ENCODE data around the gene LRRC75B.
"Not testable (repeated sequence)": the region's sequence is repeated elsewhere in the genome, so short reads cannot be mapped to it uniquely, and the experiment has no call there.

The LRRC75B gene, protein sequence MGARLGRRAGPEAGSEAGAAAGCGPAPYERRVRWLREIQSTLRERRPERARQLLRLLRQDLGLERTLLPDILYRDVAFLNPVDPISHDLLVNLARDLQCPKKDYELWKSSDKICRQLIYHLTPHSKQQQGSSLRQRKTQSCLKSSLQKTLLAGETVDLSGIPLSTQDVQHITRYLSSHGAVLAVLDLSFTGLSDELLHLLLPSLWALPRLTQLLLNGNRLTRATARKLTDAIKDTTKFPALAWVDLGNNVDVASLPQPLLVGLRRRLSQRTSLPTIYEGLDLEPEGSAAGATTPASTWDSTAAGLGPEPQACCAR

DNA sequence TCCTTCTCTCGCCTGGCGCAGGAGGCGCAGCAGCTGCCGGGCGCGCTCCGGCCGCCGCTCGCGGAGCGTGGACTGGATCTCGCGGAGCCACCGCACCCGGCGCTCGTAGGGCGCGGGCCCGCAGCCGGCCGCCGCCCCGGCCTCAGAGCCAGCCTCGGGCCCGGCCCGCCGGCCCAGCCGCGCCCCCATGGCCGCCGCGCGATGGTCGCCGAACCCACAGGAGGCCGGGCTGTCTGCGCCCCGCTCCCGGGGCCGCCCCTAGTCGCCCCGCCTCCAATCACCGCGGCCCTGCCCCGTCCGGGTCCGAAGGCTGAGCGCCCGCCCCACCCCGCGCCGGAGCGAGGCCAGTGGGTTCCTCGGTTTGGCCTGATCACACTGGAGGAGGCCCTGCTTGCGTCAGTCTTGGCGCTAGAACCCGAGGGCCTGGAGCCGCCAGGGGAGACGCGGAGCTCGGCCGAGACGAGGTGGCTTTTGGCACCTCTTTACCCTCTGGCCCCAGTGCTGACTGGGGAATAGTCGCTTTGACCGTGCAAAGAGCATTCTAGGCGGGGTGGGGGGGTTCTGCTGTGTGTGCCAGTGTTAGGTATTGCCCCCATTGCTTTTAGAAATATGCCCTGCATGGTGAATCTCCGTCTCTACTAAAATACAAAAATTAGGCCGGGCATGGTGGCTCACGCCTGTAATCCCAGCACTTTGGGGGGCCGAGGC is at the start of gene LRRC75B:
Gene LRRC75B, minus strand, starts transcription at position 223 of the 708 bp plus-strand sequence. Its CDS starts 34 bp downstream, at position 189.
- H3K27me3 ChIP-seq (ENCODE audit: control insufficient read depth in 5 of 5, insufficient read depth in 4 of 5, low read length in 5 of 5) = no peaks in the 10 kb centered on the region
- no peaks in the 10 kb centered on the region for H3K9me3 ChIP-seq (ENCODE audit: control insufficient read depth in 5 of 5, low read length in 5 of 5)
- peak within 1 kb of the TSS in 4 of 5 donors; percentile 44 to 77 (median 60) for H3K9ac ChIP-seq (ENCODE audit: low read length in 5 of 5)
- peak within 1 kb of the TSS; percentile 61 to 68 (median 66) for H3K4me3 ChIP-seq (ENCODE audit: low read depth in 1 of 5, low read length in 5 of 5)
- H3K36me3 ChIP-seq (ENCODE audit: control insufficient read depth in 5 of 5, insufficient read depth in 5 of 5, low read length in 5 of 5) = peaks cover 0 to 15% (median 10%) of the 10 kb centered on the region in 5 donors
- peaks cover 0 to 15% (median 13%) of the 10 kb centered on the region in 5 donors for H3K4me1 ChIP-seq (ENCODE audit: control insufficient read depth in 5 of 5, insufficient read depth in 5 of 5, low read length in 5 of 5)
- no peak within 1 kb of the TSS for H3K27ac ChIP-seq (ENCODE audit: low read depth, low read length)

DNA sequence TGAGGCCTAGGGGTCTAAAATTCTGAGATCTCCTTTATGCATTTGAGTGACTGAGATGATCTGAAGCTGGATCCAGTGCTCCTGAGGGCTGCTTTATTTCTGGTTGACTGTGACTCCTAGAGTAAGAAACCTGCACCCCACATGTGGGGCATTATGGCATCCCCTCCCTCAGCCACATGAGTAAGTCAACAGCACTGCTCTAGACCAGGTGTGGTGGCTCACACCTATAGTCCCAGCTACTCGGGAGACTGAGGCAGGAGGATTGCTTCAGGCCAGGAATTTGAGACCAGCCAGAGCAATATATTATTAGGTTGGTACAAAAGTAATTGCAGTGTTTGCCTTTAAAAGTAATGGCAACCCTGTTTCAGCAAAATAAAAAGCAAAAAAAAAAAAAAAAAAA is 49.4 kb upstream of the LRRC75B start:
- not testable (repeated sequence) for H3K27ac ChIP-seq (ENCODE audit: low read depth, low read length); H3K9me3 ChIP-seq (ENCODE audit: control insufficient read depth in 5 of 5, low read length in 5 of 5); H3K4me3 ChIP-seq (ENCODE audit: low read depth in 1 of 5, low read length in 5 of 5); H3K36me3 ChIP-seq (ENCODE audit: control insufficient read depth in 5 of 5, insufficient read depth in 5 of 5, low read length in 5 of 5); H3K27me3 ChIP-seq (ENCODE audit: control insufficient read depth in 5 of 5, insufficient read depth in 4 of 5, low read length in 5 of 5); H3K9ac ChIP-seq (ENCODE audit: low read length in 5 of 5); H3K4me1 ChIP-seq (ENCODE audit: control insufficient read depth in 5 of 5, insufficient read depth in 5 of 5, low read length in 5 of 5)

DNA sequence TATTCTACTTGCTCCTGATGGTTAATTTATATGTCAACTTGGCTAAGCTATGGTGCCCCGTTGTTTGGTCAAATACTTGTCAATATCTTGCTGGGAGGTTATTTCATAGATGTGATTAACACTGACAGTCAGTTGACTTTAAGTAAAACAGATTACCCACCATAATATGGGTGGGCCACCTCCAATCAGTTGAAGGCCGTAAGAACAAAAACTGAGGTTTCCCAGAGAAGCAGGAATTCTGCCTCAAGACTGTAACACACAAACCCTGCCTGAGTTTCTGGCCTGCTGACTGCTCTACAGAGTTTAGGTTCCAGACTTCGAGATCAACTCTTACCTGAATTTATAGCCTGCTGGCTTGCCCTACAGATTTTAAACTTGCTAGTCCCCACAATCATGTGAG is 43.6 kb upstream of the LRRC75B start:
- H3K4me3 ChIP-seq (ENCODE audit: low read depth in 1 of 5, low read length in 5 of 5); H3K9me3 ChIP-seq (ENCODE audit: control insufficient read depth in 5 of 5, low read length in 5 of 5); H3K27me3 ChIP-seq (ENCODE audit: control insufficient read depth in 5 of 5, insufficient read depth in 4 of 5, low read length in 5 of 5); H3K27ac ChIP-seq (ENCODE audit: low read depth, low read length); H3K36me3 ChIP-seq (ENCODE audit: control insufficient read depth in 5 of 5, insufficient read depth in 5 of 5, low read length in 5 of 5); H3K9ac ChIP-seq (ENCODE audit: low read length in 5 of 5): not testable (repeated sequence)
- peaks cover 0 to 19% (median 0%) of the 10 kb centered on the region in 5 donors for H3K4me1 ChIP-seq (ENCODE audit: control insufficient read depth in 5 of 5, insufficient read depth in 5 of 5, low read length in 5 of 5)

GRCh38 chr22:24634776-24635389 is 42.0 kb upstream of the LRRC75B start:
- not testable (repeated sequence) for H3K4me3 ChIP-seq (ENCODE audit: low read depth in 1 of 5, low read length in 5 of 5); H3K27ac ChIP-seq (ENCODE audit: low read depth, low read length); H3K9ac ChIP-seq (ENCODE audit: low read length in 5 of 5); H3K27me3 ChIP-seq (ENCODE audit: control insufficient read depth in 5 of 5, insufficient read depth in 4 of 5, low read length in 5 of 5); H3K9me3 ChIP-seq (ENCODE audit: control insufficient read depth in 5 of 5, low read length in 5 of 5); H3K36me3 ChIP-seq (ENCODE audit: control insufficient read depth in 5 of 5, insufficient read depth in 5 of 5, low read length in 5 of 5)
- peaks cover 0 to 21% (median 0%) of the 10 kb centered on the region in 5 donors for H3K4me1 ChIP-seq (ENCODE audit: control insufficient read depth in 5 of 5, insufficient read depth in 5 of 5, low read length in 5 of 5)

GRCh38 chr22:24633231-24634023 is 40.6 kb upstream of the LRRC75B start:
- not testable (repeated sequence) for H3K27me3 ChIP-seq (ENCODE audit: control insufficient read depth in 5 of 5, insufficient read depth in 4 of 5, low read length in 5 of 5); H3K9me3 ChIP-seq (ENCODE audit: control insufficient read depth in 5 of 5, low read length in 5 of 5); H3K4me3 ChIP-seq (ENCODE audit: low read depth in 1 of 5, low read length in 5 of 5); H3K36me3 ChIP-seq (ENCODE audit: control insufficient read depth in 5 of 5, insufficient read depth in 5 of 5, low read length in 5 of 5); H3K9ac ChIP-seq (ENCODE audit: low read length in 5 of 5); H3K27ac ChIP-seq (ENCODE audit: low read depth, low read length)
- H3K4me1 ChIP-seq (ENCODE audit: control insufficient read depth in 5 of 5, insufficient read depth in 5 of 5, low read length in 5 of 5) = peaks cover 0 to 21% (median 0%) of the 10 kb centered on the region in 5 donors

DNA sequence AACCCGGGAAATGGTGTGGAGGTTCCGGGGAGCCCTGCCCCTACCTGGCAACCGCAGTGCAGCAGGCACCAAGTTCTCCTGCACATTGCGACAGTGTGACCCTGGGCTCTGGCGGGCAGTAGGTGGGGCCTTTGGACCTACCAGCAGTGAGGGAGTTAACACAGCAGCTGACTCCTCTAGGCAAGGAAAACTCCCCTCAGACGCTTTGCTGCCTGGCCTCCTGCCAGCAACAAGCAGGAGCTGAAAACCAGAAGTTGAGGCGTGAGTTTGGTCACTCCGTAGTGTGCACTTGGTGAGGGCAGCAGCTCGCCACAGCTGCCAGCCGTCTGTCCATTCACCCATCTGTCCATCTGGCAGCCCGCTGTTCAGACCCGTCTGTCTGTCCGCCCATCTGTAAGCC is 39.8 kb upstream of the LRRC75B start:
- not testable (repeated sequence) for H3K36me3 ChIP-seq (ENCODE audit: control insufficient read depth in 5 of 5, insufficient read depth in 5 of 5, low read length in 5 of 5); H3K4me3 ChIP-seq (ENCODE audit: low read depth in 1 of 5, low read length in 5 of 5); H3K9ac ChIP-seq (ENCODE audit: low read length in 5 of 5); H3K9me3 ChIP-seq (ENCODE audit: control insufficient read depth in 5 of 5, low read length in 5 of 5); H3K27me3 ChIP-seq (ENCODE audit: control insufficient read depth in 5 of 5, insufficient read depth in 4 of 5, low read length in 5 of 5); H3K27ac ChIP-seq (ENCODE audit: low read depth, low read length)
- H3K4me1 ChIP-seq (ENCODE audit: control insufficient read depth in 5 of 5, insufficient read depth in 5 of 5, low read length in 5 of 5) = peaks cover 0 to 21% (median 0%) of the 10 kb centered on the region in 5 donors

- H3K27ac ChIP-seq (ENCODE audit: low read depth, low read length); H3K9ac ChIP-seq (ENCODE audit: low read length in 5 of 5); H3K36me3 ChIP-seq (ENCODE audit: control insufficient read depth in 5 of 5, insufficient read depth in 5 of 5, low read length in 5 of 5); H3K27me3 ChIP-seq (ENCODE audit: control insufficient read depth in 5 of 5, insufficient read depth in 4 of 5, low read length in 5 of 5); H3K4me3 ChIP-seq (ENCODE audit: low read depth in 1 of 5, low read length in 5 of 5); H3K9me3 ChIP-seq (ENCODE audit: control insufficient read depth in 5 of 5, low read length in 5 of 5): not testable (repeated sequence)
- H3K4me1 ChIP-seq (ENCODE audit: control insufficient read depth in 5 of 5, insufficient read depth in 5 of 5, low read length in 5 of 5) = peaks cover 0 to 21% (median 0%) of the 10 kb centered on the region in 5 donors
These were observed 38.7 kb upstream of the LRRC75B start for GRCh38 chr22:24631430-24632122.

GRCh38 chr22:24630812-24631427 is 38.0 kb upstream of the LRRC75B start:
- H3K9me3 ChIP-seq (ENCODE audit: control insufficient read depth in 5 of 5, low read length in 5 of 5); H3K9ac ChIP-seq (ENCODE audit: low read length in 5 of 5); H3K36me3 ChIP-seq (ENCODE audit: control insufficient read depth in 5 of 5, insufficient read depth in 5 of 5, low read length in 5 of 5); H3K27ac ChIP-seq (ENCODE audit: low read depth, low read length); H3K4me3 ChIP-seq (ENCODE audit: low read depth in 1 of 5, low read length in 5 of 5); H3K27me3 ChIP-seq (ENCODE audit: control insufficient read depth in 5 of 5, insufficient read depth in 4 of 5, low read length in 5 of 5): not testable (repeated sequence)
- peaks cover 0 to 21% (median 0%) of the 10 kb centered on the region in 5 donors for H3K4me1 ChIP-seq (ENCODE audit: control insufficient read depth in 5 of 5, insufficient read depth in 5 of 5, low read length in 5 of 5)

DNA sequence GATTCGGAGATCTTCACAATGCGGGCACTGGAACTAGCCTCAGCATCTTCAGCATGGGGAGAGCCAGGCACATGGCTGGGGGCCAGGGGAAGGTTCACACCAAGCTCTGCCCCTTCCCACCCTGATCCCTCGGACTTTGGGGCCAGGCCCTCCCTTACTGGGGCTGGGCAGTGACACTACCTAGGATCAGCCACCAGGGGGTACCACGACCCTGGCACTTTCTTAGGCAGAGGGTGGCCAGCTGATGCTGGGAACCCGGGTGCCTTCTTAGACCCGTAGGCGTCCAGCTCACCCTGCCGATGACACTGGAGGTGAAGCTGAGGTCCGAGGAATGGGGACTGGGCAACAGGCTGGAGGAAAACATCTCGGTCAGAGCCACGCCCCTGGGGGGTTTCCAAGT is 36.2 kb upstream of the LRRC75B start:
- not testable (repeated sequence) for H3K4me3 ChIP-seq (ENCODE audit: low read depth in 1 of 5, low read length in 5 of 5); H3K9ac ChIP-seq (ENCODE audit: low read length in 5 of 5); H3K27ac ChIP-seq (ENCODE audit: low read depth, low read length); H3K27me3 ChIP-seq (ENCODE audit: control insufficient read depth in 5 of 5, insufficient read depth in 4 of 5, low read length in 5 of 5); H3K9me3 ChIP-seq (ENCODE audit: control insufficient read depth in 5 of 5, low read length in 5 of 5); H3K36me3 ChIP-seq (ENCODE audit: control insufficient read depth in 5 of 5, insufficient read depth in 5 of 5, low read length in 5 of 5)
- peaks cover 0 to 21% (median 0%) of the 10 kb centered on the region in 5 donors for H3K4me1 ChIP-seq (ENCODE audit: control insufficient read depth in 5 of 5, insufficient read depth in 5 of 5, low read length in 5 of 5)
